C4-2B (cell line): Measurements from ENCODE around the gene SASH1.
A peak's percentile ranks its signal among the peaks of the same experiment; 100 is the strongest.

Experiments used
- ZFX ChIP-seq: fragments of 450-650 bp; IDR thresholded peaks from 2 replicates; pipeline ENCODE4 v1.6.1; 2017
- TF ChIP-seq, protein P1 (sequence below): fragments of 450-650 bp; conservative IDR thresholded peaks from 2 replicates; pipeline ENCODE4 v1.5.1; 2017; ENCODE audit warnings: mild to moderate bottlenecking

DNA sequence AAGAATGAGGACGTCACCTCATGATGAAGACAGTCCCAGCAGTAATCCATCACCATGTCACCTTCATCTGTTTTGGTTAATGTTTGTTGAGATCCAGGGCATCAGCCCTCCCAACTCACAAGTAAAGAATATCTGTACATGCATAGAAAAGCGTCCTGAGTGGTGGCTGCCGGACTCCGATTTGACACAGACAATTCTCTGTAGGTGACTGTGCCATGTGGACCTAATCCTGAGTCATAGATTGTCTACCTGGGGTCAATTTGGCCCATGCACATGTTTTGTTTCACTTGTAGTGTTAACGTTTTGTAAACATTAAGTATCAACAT lies 235.8 kb downstream of the SASH1 start:
- TF ChIP-seq, protein P1, sequence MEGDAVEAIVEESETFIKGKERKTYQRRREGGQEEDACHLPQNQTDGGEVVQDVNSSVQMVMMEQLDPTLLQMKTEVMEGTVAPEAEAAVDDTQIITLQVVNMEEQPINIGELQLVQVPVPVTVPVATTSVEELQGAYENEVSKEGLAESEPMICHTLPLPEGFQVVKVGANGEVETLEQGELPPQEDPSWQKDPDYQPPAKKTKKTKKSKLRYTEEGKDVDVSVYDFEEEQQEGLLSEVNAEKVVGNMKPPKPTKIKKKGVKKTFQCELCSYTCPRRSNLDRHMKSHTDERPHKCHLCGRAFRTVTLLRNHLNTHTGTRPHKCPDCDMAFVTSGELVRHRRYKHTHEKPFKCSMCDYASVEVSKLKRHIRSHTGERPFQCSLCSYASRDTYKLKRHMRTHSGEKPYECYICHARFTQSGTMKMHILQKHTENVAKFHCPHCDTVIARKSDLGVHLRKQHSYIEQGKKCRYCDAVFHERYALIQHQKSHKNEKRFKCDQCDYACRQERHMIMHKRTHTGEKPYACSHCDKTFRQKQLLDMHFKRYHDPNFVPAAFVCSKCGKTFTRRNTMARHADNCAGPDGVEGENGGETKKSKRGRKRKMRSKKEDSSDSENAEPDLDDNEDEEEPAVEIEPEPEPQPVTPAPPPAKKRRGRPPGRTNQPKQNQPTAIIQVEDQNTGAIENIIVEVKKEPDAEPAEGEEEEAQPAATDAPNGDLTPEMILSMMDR: peak; percentile 79
- TF ChIP-seq ZFX: no peak
